SK-N-MC (cell line): ENCODE results near the gene CYTH1.

ENCODE experiments used
- DNase-seq: peaks from one replicate; pipeline ENCODE4 v3.0.0-alpha.2; 2011; ENCODE audit warnings: low read depth, low spot score
- H3K27ac ChIP-seq: fragments of 200-600 bp; sonication (generic); 2 replicates; pipeline ENCODE4 v1.5.1; 2016; ENCODE audit warnings: mixed run types
- H3K36me3 ChIP-seq: fragments of 200-600 bp; sonication (generic); 2 replicates; pipeline ENCODE4 v1.6.1; 2017; ENCODE audit warnings: antibody characterized with exemption, low read length, mixed read lengths; ENCODE audit not compliant: insufficient read depth
- H3K4me3 ChIP-seq: fragments of 200-600 bp; sonication (generic); 2 replicates; pipeline ENCODE4 v1.5.1; 2016
- H3K9ac ChIP-seq: fragments of 200-600 bp; sonication (generic); 2 replicates; pipeline ENCODE4 v1.8.0; 2017; ENCODE audit warnings: mixed run types, mixed read lengths; ENCODE audit not compliant: insufficient read length
- H3K9me3 ChIP-seq: fragments of 200-600 bp; sonication (generic); 2 replicates; pipeline ENCODE4 v1.6.1; 2017; ENCODE audit warnings: low read depth, mild to moderate bottlenecking, antibody characterized with exemption, low read length, moderate library complexity, mixed read lengths
- EZH2 ChIP-seq: fragments of 200-600 bp; sonication (generic); IDR thresholded peaks from one replicate; pipeline ENCODE4 v1.6.1; 2017; ENCODE audit warnings: antibody characterized with exemption
- FOXP2 ChIP-seq: optimal IDR thresholded peaks from 2 replicates; pipeline ENCODE3; 2011; ENCODE audit warnings: mild to moderate bottlenecking, moderate library complexity; ENCODE audit not compliant: insufficient read depth; ENCODE audit errors: extremely low read length, control extremely low read depth
- POLR2AphosphoS5 ChIP-seq: IDR thresholded peaks from 2 replicates; pipeline ENCODE4 v1.6.1; 2012; ENCODE audit warnings: mild to moderate bottlenecking, low read depth, low read length, borderline replicate concordance

The CYTH1 gene

DNA sequence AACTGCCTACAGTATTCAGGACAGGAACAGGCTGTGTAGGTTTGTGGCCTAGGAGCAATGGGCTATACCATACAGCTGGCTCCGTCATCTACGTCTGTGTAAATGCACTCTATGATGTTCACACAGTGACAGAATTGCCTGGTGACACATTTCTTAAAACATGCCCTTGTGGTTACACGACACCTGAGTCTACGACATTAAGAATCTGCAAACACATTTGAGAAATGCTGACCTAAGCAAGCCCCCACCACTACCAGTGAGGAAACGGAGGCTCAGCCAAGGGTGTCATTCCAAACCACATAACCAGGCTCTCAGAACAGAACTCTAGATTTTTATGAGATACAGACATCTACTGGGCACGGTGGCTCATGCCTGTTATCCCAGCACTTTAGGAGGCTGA is 35.0 kb upstream of the CYTH1 start:
- H3K4me3 ChIP-seq = no peak overlapping the region
- H3K36me3 ChIP-seq = peaks cover 88% of the 10 kb centered on the region
- H3K27ac ChIP-seq = no peak overlapping the region
- no peak for DNase-seq
- H3K9ac ChIP-seq = no peak overlapping the region
- no peak for TF ChIP-seq FOXP2
- TF ChIP-seq EZH2 = no peak
- TF ChIP-seq POLR2AphosphoS5 = no peak
- H3K9me3 ChIP-seq = no peaks in the 10 kb centered on the region

- Histone ChIP-seq H3K27ac (no peak overlapping the region), H3K9me3 (no peaks in the 10 kb centered on the region), H3K36me3 (peaks cover 90% of the 10 kb centered on the region), H3K9ac (no peak overlapping the region), H3K4me3 (no peak overlapping the region)
- TF ChIP-seq POLR2AphosphoS5 = no peak
- no peak for TF ChIP-seq EZH2
- TF ChIP-seq FOXP2 = no peak
- DNase-seq = no peak
Measured at GRCh38 chr17:78815696-78816095, 33.6 kb upstream of the CYTH1 start.

DNA sequence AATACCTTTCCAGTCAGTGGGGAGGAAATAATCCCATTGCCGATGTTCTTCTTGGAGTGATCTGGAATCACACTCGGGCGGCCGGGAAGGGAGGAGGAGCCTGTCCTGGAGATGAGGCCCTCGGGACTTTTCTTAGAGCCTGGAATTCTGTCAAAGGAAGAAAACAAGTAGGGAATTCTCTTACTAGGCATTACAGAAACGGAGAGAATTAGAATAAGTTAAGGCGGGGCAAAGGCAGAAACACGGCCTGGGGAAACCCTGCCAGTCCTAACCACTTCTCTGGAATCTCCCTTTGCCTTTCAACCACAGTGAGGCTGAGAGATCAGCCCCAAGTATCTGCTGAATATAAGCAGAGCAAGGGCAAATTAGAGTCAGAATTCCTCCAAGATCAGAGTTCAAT is 30.8 kb upstream of the CYTH1 start:
- peaks cover 89% of the 10 kb centered on the region for H3K36me3 ChIP-seq
- no peaks in the 10 kb centered on the region for H3K9me3 ChIP-seq
- H3K4me3 ChIP-seq = no peak overlapping the region
- no peak for DNase-seq
- peak overlapping the region; percentile 34; the same call in 1 of the 2 replicates for H3K27ac ChIP-seq
- TF ChIP-seq FOXP2 (no peak), EZH2 (no peak), POLR2AphosphoS5 (no peak)
- no peak overlapping the region for H3K9ac ChIP-seq

DNA sequence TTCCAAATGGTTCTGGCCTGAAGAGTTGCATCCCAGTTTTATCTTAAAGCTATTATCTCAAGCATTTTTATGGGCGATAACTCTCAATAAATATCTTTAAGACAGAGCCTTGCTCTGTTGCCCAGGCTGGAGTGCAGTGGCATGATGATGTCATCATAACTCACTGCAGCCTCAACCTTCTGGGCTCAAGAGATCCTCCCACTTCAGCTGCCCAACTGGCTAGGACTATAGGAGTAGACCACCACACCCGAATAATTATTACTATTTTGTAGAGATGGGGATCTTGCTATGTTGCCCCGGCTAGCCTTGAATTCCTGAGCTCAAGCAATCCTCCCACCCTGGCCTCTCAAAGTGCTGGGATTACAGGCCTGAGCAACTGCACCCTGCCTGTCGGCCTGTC is 26.1 kb upstream of the CYTH1 start:
- Histone ChIP-seq H3K36me3 (peaks cover 87% of the 10 kb centered on the region), H3K4me3 (no peak overlapping the region), H3K9me3 (no peaks in the 10 kb centered on the region), H3K9ac (no peak overlapping the region), H3K27ac (no peak overlapping the region)
- TF ChIP-seq FOXP2 = no peak
- DNase-seq = no peak

DNA sequence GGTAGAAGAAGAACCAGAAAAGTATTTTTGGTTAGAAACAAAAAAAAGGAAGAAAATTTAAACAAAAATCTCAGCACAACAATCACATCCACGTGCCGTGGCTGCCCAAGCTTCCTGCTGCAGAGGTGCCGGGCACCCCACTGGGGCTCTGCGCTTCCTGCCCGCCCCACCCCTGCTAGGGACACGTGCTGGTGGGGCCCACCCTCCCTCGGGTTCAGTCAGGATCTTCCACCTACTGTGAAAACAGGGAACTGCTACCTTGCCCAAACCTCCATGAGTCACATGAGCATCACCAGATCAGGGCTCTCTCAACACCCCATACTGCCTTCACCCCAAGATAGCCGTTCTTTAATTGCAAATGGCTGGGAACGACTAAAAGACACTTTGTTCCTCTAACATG is 24.4 kb upstream of the CYTH1 start:
- Histone ChIP-seq H3K9ac (no peak overlapping the region), H3K36me3 (peaks cover 79% of the 10 kb centered on the region), H3K9me3 (no peaks in the 10 kb centered on the region), H3K4me3 (no peak overlapping the region), H3K27ac (no peak overlapping the region)
- no peak for DNase-seq
- TF ChIP-seq FOXP2 (no peak), EZH2 (no peak), POLR2AphosphoS5 (no peak)

DNA sequence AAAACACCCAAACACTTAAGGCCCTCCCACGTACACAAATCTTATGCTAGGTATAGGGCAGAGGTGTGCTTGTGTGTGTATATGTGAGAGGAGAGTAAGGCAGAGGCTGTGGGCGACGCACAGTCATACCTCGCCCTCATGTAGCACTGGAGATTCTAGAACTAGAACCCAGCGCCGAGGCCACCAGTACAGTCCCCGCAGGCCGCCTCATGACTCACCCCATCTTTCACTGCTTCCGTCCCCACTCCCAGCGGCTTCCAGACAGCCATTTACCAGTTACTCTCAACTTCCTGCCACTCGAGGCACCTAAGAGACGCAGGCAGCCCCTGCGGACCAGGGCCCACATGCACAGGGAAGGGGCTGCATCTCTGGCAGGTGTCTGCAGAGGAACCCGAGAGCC is 23.2 kb upstream of the CYTH1 start:
- no peaks in the 10 kb centered on the region for H3K9me3 ChIP-seq
- no peak for DNase-seq

DNA sequence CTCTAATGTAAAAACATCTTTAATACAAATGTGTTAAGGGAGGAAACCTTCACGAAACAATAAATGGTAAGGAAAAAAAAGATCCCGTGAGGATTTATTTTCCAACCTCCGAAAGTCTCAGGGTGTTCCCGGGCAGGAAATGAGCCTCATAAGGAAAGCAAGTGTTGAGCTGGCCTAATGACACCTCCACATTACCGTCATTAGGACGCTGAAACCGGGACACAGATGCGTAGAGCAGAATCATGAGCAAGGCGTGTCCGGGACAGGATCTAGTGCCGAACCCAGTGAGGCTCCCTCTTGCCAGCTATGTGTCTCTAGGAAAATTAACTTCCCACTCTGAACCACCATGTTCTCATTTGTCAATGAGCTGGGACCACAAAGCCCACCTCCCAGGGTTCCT is 22.7 kb upstream of the CYTH1 start:
- Histone ChIP-seq H3K27ac (no peak overlapping the region), H3K9ac (no peak overlapping the region), H3K4me3 (no peak overlapping the region), H3K36me3 (peaks cover 66% of the 10 kb centered on the region), H3K9me3 (no peaks in the 10 kb centered on the region)
- TF ChIP-seq POLR2AphosphoS5 = no peak
- TF ChIP-seq EZH2 = no peak
- TF ChIP-seq FOXP2 = no peak
- DNase-seq = no peak

More for the DNA sequence above, 23.2 kb upstream of the CYTH1 start:
- TF ChIP-seq FOXP2 = no peak
- no peak for TF ChIP-seq POLR2AphosphoS5
- no peak for TF ChIP-seq EZH2
- Histone ChIP-seq H3K9ac (no peak overlapping the region), H3K27ac (no peak overlapping the region), H3K36me3 (peaks cover 69% of the 10 kb centered on the region), H3K4me3 (no peak overlapping the region)

DNA sequence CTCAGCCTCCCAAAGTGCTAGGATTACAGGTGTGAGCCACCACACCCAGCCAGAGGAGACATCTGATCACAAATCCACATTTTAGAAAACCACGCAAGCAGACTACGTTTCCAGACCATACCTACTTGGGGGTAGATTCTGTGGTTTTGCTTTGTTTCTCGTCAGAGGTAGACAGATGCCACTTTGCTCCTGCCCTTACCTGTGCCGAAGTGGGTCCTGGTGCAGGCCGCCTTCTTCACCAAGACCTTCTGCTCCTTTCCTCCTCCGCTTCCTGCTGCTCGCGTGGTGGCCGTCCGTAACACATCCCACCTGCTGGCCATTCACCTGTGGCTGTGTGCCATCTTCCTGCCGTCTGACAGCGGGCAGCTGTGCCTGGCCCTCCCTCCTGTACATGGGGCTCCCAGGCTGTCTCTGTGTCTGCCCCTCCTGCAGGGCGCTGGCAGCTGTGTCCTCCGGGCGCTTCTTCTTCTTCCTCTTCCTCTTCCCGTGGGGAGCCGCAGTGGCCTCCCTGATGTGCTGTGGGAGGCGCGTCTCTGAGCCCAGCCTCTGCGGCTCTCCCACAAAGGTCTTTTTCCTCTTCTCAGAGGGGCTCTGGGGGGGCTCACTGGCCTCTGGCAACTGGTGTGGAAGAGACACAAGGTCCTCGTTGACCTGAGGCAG is 21.2 kb upstream of the CYTH1 start:
- Histone ChIP-seq H3K36me3 (peaks cover 64% of the 10 kb centered on the region), H3K27ac (no peak overlapping the region), H3K4me3 (no peak overlapping the region), H3K9me3 (no peaks in the 10 kb centered on the region), H3K9ac (no peak overlapping the region)
- no peak for TF ChIP-seq EZH2
- no peak for TF ChIP-seq FOXP2
- no peak for TF ChIP-seq POLR2AphosphoS5
- DNase-seq = no peak

- DNase-seq = no peak
- no peak overlapping the region for H3K4me3 ChIP-seq
- H3K9me3 ChIP-seq = no peaks in the 10 kb centered on the region
- H3K27ac ChIP-seq = no peak overlapping the region
- TF ChIP-seq FOXP2 = no peak
- TF ChIP-seq EZH2 = no peak
- TF ChIP-seq POLR2AphosphoS5 = no peak
- no peak overlapping the region for H3K9ac ChIP-seq
- peaks cover 66% of the 10 kb centered on the region for H3K36me3 ChIP-seq
Measured at GRCh38 chr17:78802459-78802858, 20.4 kb upstream of the CYTH1 start.
